ENCODE data around the gene HADHB. TPM values are rescaled to one million over a fixed set of nuclear protein-coding genes. Genes with fewer than 3 reads are reported as not detected.

HADHB gene
- total and polyA plus RNA-seq, 2 of the 13 experiments (the other 11 are each of a cell fraction or from before 2014, with no cell fraction given): 112 to 238 TPM

GRCh38 chr2:26333293-26333692, 88.6 kb downstream of the HADHB start (continued):
- no peak for TF ChIP-seq ZNF646 (CRISPR knock-in tag; IDR thresholded peaks at IDR 0.05)
- no peak for TF ChIP-seq STAG1 (CRISPR knock-in tag; IDR thresholded peaks at IDR 0.05)
- no peak for TF ChIP-seq ZNF687 (CRISPR knock-in tag; IDR thresholded peaks at IDR 0.05)
- no peak for TF ChIP-seq PAXIP1 (CRISPR knock-in tag; conservative IDR thresholded peaks at IDR 0.05)
- TF ChIP-seq E2F2 (CRISPR knock-in tag; IDR thresholded peaks at IDR 0.05; ENCODE audit: borderline replicate concordance): no peak
- TF ChIP-seq NCOR1 (IDR thresholded peaks at IDR 0.05; ENCODE audit: borderline replicate concordance, low read length): no peak
- TF ChIP-seq HDAC6 (IDR thresholded peaks at IDR 0.05; ENCODE audit: low read depth, low read length): no peak
- no peak for TF ChIP-seq TBX2 (CRISPR knock-in tag; IDR thresholded peaks at IDR 0.05; ENCODE audit: borderline replicate concordance)
- no peak for TF ChIP-seq ZSCAN25 (CRISPR knock-in tag; IDR thresholded peaks at IDR 0.05)
- TF ChIP-seq ISX (CRISPR knock-in tag; conservative IDR thresholded peaks at IDR 0.05): no peak
- TF ChIP-seq ZNF441 (CRISPR knock-in tag; IDR thresholded peaks at IDR 0.05; ENCODE audit: borderline replicate concordance): no peak
